HG03521 (cell line): ENCODE measurements around the gene FLACC1.
"Not testable (repeated sequence)": the region's sequence is repeated elsewhere in the genome, so short reads cannot be mapped to it uniquely, and the experiment has no call there.

Source experiments
- ATAC-seq: cut with Tn5 transposase; IDR thresholded peaks from one replicate; pipeline ENCODE4 v1.9.1; 2021; ENCODE audit warnings: mild to moderate bottlenecking, moderate library complexity; ENCODE audit not compliant: unreplicated experiment

FLACC1 gene

GRCh38 chr2:201257956-201258665 lies 99.0 kb downstream of the FLACC1 start:
- ATAC-seq, result peak; percentile 71

- ATAC-seq, result peak; percentile 36
Measured at GRCh38 chr2:201257381-201257955, 99.7 kb downstream of the FLACC1 start.

- no peak for ATAC-seq
Measured at GRCh38 chr2:201256082-201256481, 101.1 kb downstream of the FLACC1 start.

- no peak for ATAC-seq
Measured at GRCh38 chr2:201255408-201256033, 101.6 kb downstream of the FLACC1 start.

GRCh38 chr2:201254081-201254730 lies 102.9 kb downstream of the FLACC1 start:
- ATAC-seq, result no peak

- no peak for ATAC-seq
Measured at GRCh38 chr2:201250741-201251140, 106.4 kb downstream of the FLACC1 start.

- ATAC-seq, result no peak
Measured at GRCh38 chr2:201249889-201250288, 107.3 kb downstream of the FLACC1 start.

- no peak for ATAC-seq
Measured at GRCh38 chr2:201248288-201248844, 108.8 kb downstream of the FLACC1 start.

GRCh38 chr2:201246280-201246679 lies 110.9 kb downstream of the FLACC1 start:
- ATAC-seq, result no peak

GRCh38 chr2:201244829-201245228 lies 112.3 kb downstream of the FLACC1 start:
- no peak for ATAC-seq

GRCh38 chr2:201242571-201243277 lies 114.4 kb downstream of the FLACC1 start:
- no peak for ATAC-seq

GRCh38 chr2:201239167-201239935 lies 117.8 kb downstream of the FLACC1 start:
- not testable (repeated sequence) for ATAC-seq
